GM13976 (cell line): ENCODE results near the gene SLIT3.

Source experiments
- DNase-seq: peaks from one replicate; pipeline ENCODE4 v3.0.0; 2012; ENCODE audit warnings: low spot score
- CTCF ChIP-seq: IDR thresholded peaks from 2 replicates; pipeline ENCODE4 v1.5.1; 2012; ENCODE audit warnings: borderline replicate concordance, mild to moderate bottlenecking; ENCODE audit not compliant: insufficient read depth; ENCODE audit errors: extremely low read depth, missing control alignments, control extremely low read depth
- in situ Hi-C: fragments of 300-500 bp; cut with MboI; formaldehyde crosslinking; loops from one replicate; pipeline ENCODE4 v1.12.0; 2022; ENCODE audit warnings: low sequenced_read_pairs, mixed read lengths, inconsistent platforms; ENCODE audit not compliant: unreplicated experiment

The SLIT3 gene

GRCh38 chr5:168833936-168834335 lies 467.0 kb downstream of the SLIT3 start:
- DNase-seq: no peak
- in situ Hi-C loops: no loop called here
- no peak for TF ChIP-seq CTCF

- no peak for DNase-seq
- TF ChIP-seq CTCF: no peak
- in situ Hi-C loops: no loop called here
These were observed 467.6 kb downstream of the SLIT3 start for GRCh38 chr5:168833383-168833782.

- no peak for DNase-seq
- in situ Hi-C loops: no loop called here
- no peak for TF ChIP-seq CTCF
These were observed 468.6 kb downstream of the SLIT3 start for GRCh38 chr5:168832308-168832707.

- no peak for TF ChIP-seq CTCF
- no peak for DNase-seq
- in situ Hi-C loops: no loop called here
These were observed 469.6 kb downstream of the SLIT3 start for GRCh38 chr5:168831383-168831782.

GRCh38 chr5:168830833-168831232 lies 470.1 kb downstream of the SLIT3 start:
- no peak for DNase-seq
- no peak for TF ChIP-seq CTCF
- in situ Hi-C loops: no loop called here

GRCh38 chr5:168829922-168830417 lies 471.0 kb downstream of the SLIT3 start:
- in situ Hi-C loops: no loop called here
- TF ChIP-seq CTCF: no peak
- no peak for DNase-seq

- TF ChIP-seq CTCF: no peak
- in situ Hi-C loops: no loop called here
- no peak for DNase-seq
These were observed 471.9 kb downstream of the SLIT3 start for GRCh38 chr5:168829044-168829443.
